Measurements from ENCODE around the gene SSBP1.

SSBP1 gene

DNA sequence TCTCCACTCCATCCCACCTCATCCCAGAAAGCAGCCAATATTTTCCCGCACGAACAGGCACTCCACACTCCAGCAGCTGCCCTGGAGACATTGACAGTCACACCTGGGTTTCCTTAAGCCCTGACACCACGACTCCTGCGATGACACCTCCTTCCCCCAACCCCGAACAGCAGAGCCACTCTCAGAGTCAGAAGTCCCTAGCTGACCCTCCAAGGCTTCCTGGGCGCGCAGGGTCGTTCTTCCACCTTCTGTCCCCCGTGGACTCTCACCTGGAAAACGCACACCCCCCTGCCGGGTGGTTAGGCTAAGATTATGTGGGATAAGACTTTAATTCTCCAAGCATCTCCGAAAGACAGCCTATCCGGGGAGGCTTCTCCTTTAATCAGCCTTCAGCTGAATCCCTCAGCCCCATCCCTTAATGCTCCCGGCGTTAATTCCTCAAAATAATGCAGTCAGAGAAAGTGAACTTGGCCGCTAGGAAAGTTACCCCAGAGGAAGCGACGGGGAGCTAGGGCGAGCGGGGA is 37.2 kb upstream of the SSBP1 start:
- H3K27me3 Mint-ChIP-seq (ENCODE audit: low read depth, poor library complexity) = peaks cover 29% of the 10 kb centered on the region
- DNase-seq = peak; percentile 13
- H3K9me3 Mint-ChIP-seq = no peaks in the 10 kb centered on the region
- peaks cover 58% of the 10 kb centered on the region for H3K4me1 Mint-ChIP-seq
- TF ChIP-seq, protein P1, sequence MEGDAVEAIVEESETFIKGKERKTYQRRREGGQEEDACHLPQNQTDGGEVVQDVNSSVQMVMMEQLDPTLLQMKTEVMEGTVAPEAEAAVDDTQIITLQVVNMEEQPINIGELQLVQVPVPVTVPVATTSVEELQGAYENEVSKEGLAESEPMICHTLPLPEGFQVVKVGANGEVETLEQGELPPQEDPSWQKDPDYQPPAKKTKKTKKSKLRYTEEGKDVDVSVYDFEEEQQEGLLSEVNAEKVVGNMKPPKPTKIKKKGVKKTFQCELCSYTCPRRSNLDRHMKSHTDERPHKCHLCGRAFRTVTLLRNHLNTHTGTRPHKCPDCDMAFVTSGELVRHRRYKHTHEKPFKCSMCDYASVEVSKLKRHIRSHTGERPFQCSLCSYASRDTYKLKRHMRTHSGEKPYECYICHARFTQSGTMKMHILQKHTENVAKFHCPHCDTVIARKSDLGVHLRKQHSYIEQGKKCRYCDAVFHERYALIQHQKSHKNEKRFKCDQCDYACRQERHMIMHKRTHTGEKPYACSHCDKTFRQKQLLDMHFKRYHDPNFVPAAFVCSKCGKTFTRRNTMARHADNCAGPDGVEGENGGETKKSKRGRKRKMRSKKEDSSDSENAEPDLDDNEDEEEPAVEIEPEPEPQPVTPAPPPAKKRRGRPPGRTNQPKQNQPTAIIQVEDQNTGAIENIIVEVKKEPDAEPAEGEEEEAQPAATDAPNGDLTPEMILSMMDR (IDR thresholded peaks at IDR 0.05) = no peak
- H3K4me3 Mint-ChIP-seq = peak overlapping the region; percentile 89
- peak overlapping the region; percentile 8 for H3K27ac Mint-ChIP-seq
- no peaks in the 10 kb centered on the region for H3K36me3 Mint-ChIP-seq (ENCODE audit: low read depth)

DNA sequence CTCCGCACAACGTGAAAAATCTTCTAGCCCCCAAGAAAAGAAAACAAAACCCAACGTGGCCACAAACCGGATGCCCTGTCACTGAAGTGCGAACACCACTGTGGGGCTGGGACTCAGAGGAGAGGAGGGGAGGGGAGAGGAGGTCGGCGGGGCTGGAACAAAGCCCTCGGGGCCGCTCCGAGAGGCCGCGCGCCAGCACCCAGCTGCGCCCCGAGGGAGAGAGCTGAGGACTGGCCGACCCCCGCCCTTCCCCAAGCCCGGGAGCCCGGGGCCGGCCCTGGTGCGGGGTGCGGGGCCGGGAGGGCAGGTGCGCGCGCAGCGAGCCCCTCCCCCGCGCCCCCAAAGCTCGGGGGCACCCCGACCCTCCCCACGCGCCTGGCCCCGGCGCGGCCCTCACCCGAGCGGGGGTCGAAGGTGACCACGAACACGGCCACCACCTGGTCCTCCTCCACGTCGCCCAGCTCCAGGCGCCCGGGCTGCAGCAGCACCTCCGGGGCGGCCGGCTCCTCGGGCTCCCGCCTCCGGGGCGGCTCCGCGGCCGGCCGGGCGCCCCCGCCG is 36.6 kb upstream of the SSBP1 start:
- H3K9me3 Mint-ChIP-seq = no peaks in the 10 kb centered on the region
- H3K27me3 Mint-ChIP-seq (ENCODE audit: low read depth, poor library complexity) = peaks cover 29% of the 10 kb centered on the region
- H3K4me1 Mint-ChIP-seq = peaks cover 51% of the 10 kb centered on the region
- no peak overlapping the region for H3K27ac Mint-ChIP-seq
- H3K4me3 Mint-ChIP-seq = peak overlapping the region; percentile 89
- peak; percentile 52 for DNase-seq
- no peaks in the 10 kb centered on the region for H3K36me3 Mint-ChIP-seq (ENCODE audit: low read depth)
- TF ChIP-seq, protein P1 (IDR thresholded peaks at IDR 0.05) = no peak

DNA sequence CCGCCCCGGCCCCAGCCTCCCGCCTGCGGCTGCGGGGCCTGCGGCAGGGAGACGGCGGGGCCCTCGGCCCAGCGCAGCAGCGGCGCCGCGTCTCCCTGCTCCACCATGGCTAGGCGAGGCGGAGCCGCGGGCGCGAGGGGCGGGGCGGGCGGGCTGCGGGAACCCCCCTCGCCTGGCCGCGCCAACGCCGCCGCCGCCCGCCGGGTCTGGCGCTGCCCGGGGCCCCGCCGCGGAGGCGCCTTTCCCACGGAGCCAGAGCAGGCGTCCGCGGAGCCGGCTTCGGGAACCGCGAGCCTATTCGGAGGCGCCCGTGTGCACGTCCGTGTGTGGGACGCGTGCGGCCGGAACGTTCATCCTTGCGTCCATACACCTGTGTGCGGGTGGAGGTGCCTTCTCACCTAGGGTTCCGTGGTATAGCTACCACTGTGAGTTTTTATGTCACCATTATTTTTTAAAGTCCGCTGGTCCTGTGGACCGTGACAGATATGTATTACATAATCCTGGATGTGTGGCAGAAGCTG is 36.1 kb upstream of the SSBP1 start, which contains the start of gene DENND11:
Gene DENND11 (minus strand): TSS at position 120 of the 521 bp plus-strand sequence. CDS start 13 bp downstream, at position 107.
- Mint-ChIP-seq H3K4me1 (peaks cover 50% of the 10 kb centered on the region), H3K4me3 (peak within 1 kb of the TSS; percentile 89), H3K27ac (peak within 1 kb of the TSS; percentile 8), H3K27me3 (ENCODE audit: low read depth, poor library complexity) (peaks cover 29% of the 10 kb centered on the region), H3K9me3 (no peaks in the 10 kb centered on the region), H3K36me3 (ENCODE audit: low read depth) (no peaks in the 10 kb centered on the region)
- TF ChIP-seq, protein P1 (IDR thresholded peaks at IDR 0.05) = no peak
- DNase-seq = peak; percentile 76

DNA sequence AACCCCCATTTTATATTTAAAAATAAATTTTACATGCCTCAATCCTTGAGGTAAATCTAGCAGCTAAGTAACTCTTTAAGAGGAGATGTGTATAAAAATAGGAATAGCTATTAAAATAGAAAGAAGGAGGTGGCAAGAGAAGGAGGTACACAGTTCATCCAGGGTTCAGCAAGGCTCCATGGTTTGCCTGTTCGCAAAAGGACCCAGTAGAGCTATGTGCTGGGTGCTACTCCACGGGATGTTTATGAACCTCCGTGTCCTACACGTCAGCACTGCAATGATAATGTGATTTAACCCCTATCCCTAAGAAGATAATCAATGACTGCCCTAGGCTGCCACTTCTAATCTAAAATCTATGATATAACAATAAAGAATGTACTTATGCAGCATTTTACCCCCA is 35.3 kb upstream of the SSBP1 start:
- DNase-seq = no peak
- Mint-ChIP-seq H3K9me3 (no peaks in the 10 kb centered on the region), H3K36me3 (ENCODE audit: low read depth) (no peaks in the 10 kb centered on the region), H3K4me1 (peaks cover 45% of the 10 kb centered on the region), H3K27me3 (ENCODE audit: low read depth, poor library complexity) (peaks cover 26% of the 10 kb centered on the region), H3K4me3 (peak overlapping the region; percentile 80), H3K27ac (no peak overlapping the region)
- TF ChIP-seq, protein P1 (IDR thresholded peaks at IDR 0.05) = no peak

DNA sequence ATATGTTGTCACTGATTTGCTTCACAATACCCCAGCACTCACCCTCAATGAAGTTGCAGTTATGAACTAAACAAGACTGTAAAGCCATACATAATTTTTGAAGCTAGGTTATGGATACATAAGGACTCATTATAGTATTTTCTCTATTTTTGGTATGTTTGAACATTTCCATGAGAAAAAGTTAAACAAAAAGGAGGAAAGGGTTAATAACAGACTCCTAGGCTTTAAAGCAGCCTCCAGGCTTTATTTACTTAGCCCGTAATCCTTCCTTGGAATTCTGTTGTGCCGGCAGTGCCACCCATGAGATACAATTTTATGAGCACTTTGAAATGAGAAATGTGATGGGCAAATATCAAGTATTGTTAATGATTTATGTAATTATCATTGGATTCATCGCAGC is 34.0 kb upstream of the SSBP1 start:
- Mint-ChIP-seq H3K4me1 (peaks cover 45% of the 10 kb centered on the region), H3K4me3 (no peak overlapping the region), H3K36me3 (ENCODE audit: low read depth) (no peaks in the 10 kb centered on the region), H3K27me3 (ENCODE audit: low read depth, poor library complexity) (peaks cover 26% of the 10 kb centered on the region), H3K9me3 (no peaks in the 10 kb centered on the region), H3K27ac (no peak overlapping the region)
- no peak for DNase-seq
- TF ChIP-seq, protein P1 (IDR thresholded peaks at IDR 0.05) = no peak

DNA sequence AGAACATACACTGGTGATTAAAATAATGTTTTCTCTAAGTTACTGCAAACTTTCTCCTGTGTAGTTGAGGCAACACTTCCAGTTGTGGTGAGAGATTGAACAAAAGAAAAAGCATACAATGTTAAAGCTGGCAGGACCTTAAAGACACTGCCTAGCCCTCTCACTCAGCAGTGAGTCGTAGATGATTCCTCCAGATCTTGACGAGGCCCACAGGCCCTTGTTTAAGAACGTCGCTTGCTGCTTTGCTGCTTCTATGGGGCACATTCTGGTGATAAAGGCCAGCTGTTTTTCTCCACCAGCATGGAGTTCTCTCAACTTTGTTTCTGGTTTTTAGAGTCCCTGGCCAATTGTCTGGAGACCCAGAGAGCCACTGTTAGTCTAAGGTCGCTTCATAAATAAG is 33.4 kb upstream of the SSBP1 start:
- Mint-ChIP-seq H3K27ac (no peak overlapping the region), H3K27me3 (ENCODE audit: low read depth, poor library complexity) (peaks cover 26% of the 10 kb centered on the region), H3K36me3 (ENCODE audit: low read depth) (no peaks in the 10 kb centered on the region), H3K4me1 (peaks cover 42% of the 10 kb centered on the region), H3K4me3 (no peak overlapping the region), H3K9me3 (no peaks in the 10 kb centered on the region)
- no peak for DNase-seq
- TF ChIP-seq, protein P1 (IDR thresholded peaks at IDR 0.05) = no peak

Measured in nephron progenitor cell (in vitro differentiated cells).